RWPE1 (cell line): ENCODE data around the gene SPACA5.
A peak's percentile ranks its signal among the peaks of the same experiment; 100 is the strongest.

Source experiments
- CTCF ChIA-PET: fragments of 350-600 bp; sonication (Branson Sonifier 250); formaldehyde crosslinking; extraction: SDS; loops from one replicate; lab custom pipeline; 2021; lab: Yijun Ruan, JAX
- POLR2A ChIA-PET: fragments of 400-600 bp; formaldehyde crosslinking; extraction: SDS; loops from one replicate; lab custom pipeline; 2020; ENCODE audit warnings: antibody characterized with exemption; ENCODE audit not compliant: low non-redundant PET; lab: Yijun Ruan, JAX
- DNase-seq: peaks from one replicate; pipeline ENCODE4 v3.0.0; 2012; ENCODE audit warnings: low spot score
- H3K27ac ChIP-seq: fragments of 450-650 bp; 2 replicates; pipeline ENCODE4 v1.5.1; 2017
- CTCF ChIP-seq: fragments of 450-650 bp; conservative IDR thresholded peaks from 2 replicates; pipeline ENCODE4 v1.5.1; 2017; ENCODE audit warnings: low read depth, mild to moderate bottlenecking

The SPACA5 gene

GRCh38 chrX:48043056-48043455, 36.3 kb downstream of the SPACA5 start:
- DNase-seq = no peak
- POLR2A ChIA-PET = no interaction called here
- no peak for TF ChIP-seq CTCF

GRCh38 chrX:48045410-48046311, 38.9 kb downstream of the SPACA5 start:
- DNase-seq = peak; percentile 22
- H3K27ac ChIP-seq = no peak overlapping the region
- CTCF ChIA-PET = interaction anchor here (0.7 kb wide), 1 partner anchor 419 kb away, joined by 3 read pairs; no protein-coding TSS in a partner anchor
- POLR2A ChIA-PET = no interaction called here
- no peak for TF ChIP-seq CTCF

More at GRCh38 chrX:48043056-48043455, 36.3 kb downstream of the SPACA5 start:
- no peak overlapping the region for H3K27ac ChIP-seq
- CTCF ChIA-PET = interaction anchor here (0.6 to 0.7 kb wide), 2 partner anchors 8 to 214 kb away, joined by 3 read pairs; no protein-coding TSS in a partner anchor

- TF ChIP-seq CTCF = no peak
- CTCF ChIA-PET = no interaction called here
- no peak for DNase-seq
- POLR2A ChIA-PET = no interaction called here
- H3K27ac ChIP-seq = no peak overlapping the region
Observed at GRCh38 chrX:48046846-48047245, 40.1 kb downstream of the SPACA5 start.

GRCh38 chrX:48058621-48059295, 52.0 kb downstream of the SPACA5 start:
- TF ChIP-seq CTCF = no peak
- DNase-seq = no peak
- POLR2A ChIA-PET = no interaction called here
- no peak overlapping the region for H3K27ac ChIP-seq
- CTCF ChIA-PET = no interaction called here

GRCh38 chrX:48059296-48059639, 52.5 kb downstream of the SPACA5 start:
- DNase-seq = no peak
- ChIA-PET CTCF (no interaction called here), POLR2A (no interaction called here)
- no peak overlapping the region for H3K27ac ChIP-seq
- no peak for TF ChIP-seq CTCF
